GM18870 (cell line): ENCODE data around the gene AKR1B1.

Source experiments
- ATAC-seq: cut with Tn5 transposase; IDR thresholded peaks from one replicate; pipeline ENCODE4 v1.9.1; 2021; ENCODE audit warnings: moderate library complexity; ENCODE audit not compliant: unreplicated experiment

AKR1B1 gene

DNA sequence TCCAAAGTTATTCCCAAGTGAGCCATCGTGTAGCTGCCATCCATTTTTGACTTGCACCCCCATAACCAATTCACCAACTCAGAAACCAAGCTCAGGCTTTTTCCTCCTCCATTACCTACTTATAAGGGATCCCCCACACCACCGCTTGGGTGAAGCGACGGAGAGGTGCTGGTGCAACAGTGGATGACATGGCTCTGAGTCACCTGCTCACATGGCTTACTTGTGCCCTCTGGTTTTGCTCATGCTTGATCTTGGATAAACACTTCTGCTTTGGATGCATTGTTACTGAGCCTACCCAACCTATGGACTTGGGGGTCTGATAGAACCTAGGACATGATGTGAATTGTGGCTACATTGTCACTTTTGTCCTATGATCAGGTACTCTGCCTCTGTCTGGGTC is 12.0 kb upstream of the AKR1B1 start:
- no peak for ATAC-seq

DNA sequence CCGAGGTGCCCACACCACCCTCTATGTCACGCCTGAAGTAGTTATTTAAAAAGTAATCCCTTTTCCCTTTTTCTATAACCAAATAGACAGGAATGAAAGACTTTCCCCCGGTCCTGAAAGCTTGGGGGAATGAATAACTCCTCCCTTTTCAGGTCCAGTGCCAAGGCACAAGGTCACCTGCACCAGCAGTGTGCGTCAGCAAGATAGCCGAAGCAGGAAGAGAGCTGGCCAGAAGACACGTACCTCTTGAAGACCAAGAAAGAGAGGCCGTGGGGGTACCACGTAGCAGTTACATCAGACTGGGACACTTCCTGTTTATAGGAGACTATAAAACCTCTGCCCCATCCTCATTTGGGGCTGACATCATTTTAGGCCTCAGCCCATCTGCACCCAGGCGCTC is 10.7 kb upstream of the AKR1B1 start:
- no peak for ATAC-seq

DNA sequence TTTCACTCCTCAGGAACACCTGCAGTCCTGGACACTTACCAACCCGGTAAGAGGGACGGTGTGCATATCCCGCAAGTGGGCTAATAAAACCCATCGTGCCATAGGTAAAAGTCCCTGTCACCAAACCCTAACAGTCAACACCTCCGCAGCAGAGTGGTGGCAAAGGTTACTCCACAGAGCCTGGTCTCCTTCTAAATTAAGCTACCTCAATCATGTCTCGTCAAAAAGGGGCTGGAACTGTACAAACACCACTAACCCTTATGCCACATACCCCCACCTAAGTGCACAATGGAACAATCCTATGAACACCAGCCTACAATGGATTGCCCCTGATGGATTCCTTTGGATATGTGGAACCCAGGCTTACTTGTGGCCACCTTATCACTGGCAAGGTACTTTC is 9.6 kb upstream of the AKR1B1 start:
- no peak for ATAC-seq

DNA sequence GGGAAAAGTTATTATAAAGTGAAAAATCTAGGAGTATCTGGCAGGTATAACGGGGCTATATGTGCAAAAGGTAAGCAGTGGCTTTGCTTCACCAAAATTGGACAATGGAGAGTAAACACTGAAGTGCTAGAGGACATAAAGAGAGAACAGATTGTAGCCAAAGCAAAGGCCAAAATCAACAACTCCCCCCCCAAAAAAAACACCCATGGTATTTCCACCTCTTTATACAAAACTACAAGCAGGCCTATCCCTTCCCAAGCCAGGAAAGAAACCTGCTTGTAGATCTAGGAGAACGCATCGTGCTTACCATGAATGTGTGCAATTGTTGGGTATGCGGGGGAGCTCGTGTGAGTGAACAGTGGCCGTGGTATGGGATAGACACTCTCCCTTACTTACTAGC is 9.2 kb upstream of the AKR1B1 start:
- no peak for ATAC-seq

DNA sequence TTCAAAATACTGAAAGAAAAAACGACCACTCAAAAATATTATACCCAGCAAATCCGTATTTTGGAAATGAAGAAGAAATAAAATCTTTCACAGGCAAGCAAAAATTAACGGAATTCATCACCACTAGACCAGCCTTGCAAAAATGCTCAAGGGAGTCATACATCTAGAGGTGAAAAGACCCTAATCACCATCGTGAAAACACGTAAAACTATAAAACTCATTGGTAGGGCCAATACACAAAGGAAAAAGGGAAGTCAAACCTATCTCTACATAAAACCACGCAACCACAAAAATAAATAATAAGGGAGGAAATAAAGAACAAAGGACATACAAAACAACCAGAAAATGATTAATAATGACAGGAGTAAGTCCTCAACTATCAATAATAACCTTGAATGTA is 6.6 kb upstream of the AKR1B1 start:
- no peak for ATAC-seq

DNA sequence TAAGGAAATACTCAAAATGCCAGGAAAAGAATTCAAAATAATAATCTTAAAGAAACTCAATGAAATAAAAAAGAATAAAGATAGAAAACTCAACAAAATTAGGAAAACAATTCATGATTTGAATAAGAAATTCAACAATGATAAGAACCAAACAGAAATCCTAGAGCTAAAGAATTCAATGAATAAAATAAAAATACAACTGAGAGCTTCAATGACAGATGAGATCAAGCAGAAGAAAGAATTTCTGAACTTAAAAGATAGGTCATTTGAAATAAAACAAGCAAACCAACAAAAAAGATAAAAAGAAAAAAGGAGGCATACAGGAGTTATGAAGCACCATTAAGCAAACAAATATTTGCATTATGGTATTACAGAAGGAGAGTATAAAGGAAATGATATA is 5.6 kb upstream of the AKR1B1 start:
- ATAC-seq: no peak

DNA sequence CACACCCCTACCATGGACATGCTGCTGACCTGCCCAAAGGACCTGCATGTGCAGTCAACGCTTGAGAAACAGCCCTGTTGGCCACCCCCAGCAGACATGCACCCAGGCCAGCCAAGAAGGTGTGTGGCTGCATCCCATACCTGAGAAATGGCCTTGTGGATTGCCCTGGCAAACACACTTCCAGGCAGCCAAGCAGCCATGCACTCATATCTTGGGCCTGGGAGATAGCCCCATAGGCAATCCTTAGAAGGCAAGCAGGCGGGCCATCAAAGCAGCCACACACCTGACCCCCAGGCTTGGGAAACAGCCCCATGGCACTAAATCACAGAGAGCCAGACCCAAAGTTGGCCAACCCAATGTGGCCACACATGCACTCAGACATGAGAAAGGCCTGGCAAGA is 4.9 kb upstream of the AKR1B1 start:
- no peak for ATAC-seq

DNA sequence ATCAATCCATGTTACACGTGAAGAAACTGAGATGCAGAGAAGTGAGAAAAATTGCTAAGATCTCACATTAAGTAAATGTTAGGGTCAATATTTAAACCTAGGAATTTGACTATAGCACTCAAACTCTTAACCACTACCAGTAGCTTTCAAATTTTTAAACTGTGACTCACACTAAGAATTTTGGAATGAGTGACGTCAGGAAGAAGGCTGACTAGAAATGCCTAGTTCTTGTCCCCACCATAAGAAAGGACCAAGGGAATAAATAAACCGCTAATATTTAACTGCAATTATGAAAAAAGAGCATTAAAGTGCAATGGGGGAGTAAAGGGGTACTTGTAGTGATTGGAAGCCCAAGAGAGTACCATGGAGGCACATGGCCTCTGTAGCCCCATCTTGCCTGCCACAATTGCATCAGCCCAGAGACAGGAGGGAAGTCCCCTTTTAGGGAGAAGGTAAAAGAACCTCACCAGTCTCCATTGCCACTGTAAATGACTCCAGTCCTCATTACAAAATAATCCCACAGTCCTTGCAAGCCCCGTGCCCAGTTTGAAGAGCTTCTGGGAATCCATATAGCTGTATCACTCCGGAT is 3.5 kb upstream of the AKR1B1 start:
- no peak for ATAC-seq

DNA sequence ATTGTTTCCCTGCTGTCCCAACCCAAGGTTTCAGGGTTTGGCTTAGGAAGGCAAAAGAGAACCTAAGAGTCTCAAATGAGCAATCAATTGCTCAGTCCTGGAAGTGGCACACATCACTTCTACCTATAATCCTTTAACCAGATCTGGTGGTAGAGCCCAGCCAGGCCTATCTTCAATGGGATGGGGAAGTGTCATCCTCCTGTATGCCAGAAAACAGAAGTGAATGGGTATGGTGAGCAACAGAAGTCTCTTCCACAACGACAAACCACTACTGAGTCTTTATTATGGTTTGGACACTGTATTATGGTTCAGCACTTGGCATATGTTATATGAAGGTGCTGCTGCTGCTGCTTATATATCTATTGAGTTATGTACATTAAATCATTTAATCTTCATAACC is 3.0 kb upstream of the AKR1B1 start:
- ATAC-seq: no peak

DNA sequence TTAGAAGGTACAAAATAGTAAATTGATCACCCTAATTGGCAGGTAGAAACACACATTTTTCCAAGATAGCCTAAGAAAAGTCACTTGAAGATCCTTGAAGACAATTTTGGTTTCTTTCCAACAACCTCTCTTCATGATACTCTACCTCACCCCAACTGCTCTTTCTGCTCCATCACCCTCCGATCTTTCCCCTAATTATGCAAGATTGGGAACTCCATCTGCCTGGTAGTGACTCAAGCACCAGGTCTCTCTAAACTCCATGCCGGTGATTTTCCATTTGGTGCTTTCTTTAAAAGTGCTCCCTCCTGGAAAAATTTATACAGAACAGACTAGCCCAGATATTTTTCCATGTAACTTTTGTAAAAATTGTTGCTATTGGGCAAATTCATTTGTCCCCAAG is 1.1 kb upstream of the AKR1B1 start:
- no peak for ATAC-seq

DNA sequence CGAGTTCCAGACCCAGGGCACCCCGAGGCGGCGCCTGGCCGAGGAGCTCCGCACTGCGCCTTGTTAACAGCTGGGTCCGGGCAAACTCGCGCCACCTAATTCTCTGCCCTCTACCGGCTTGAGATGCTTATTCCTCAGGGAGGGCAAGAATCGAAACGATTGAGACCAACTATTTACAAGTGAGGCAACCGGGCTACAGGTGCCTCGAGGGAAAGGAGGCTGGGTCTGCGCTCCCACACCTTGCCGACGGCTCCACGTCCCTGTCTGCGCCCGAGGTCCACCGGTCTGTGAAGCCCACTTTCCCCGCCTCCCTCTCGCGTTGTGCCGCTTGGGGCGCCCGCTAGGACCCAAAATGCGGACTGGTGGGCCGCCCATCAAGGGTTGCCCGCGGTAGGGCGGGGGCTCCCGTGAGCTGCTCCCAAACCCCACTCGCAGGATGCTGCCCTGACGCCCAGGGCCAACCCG is 527 bp downstream of the AKR1B1 start:
- ATAC-seq: peak; percentile 31

DNA sequence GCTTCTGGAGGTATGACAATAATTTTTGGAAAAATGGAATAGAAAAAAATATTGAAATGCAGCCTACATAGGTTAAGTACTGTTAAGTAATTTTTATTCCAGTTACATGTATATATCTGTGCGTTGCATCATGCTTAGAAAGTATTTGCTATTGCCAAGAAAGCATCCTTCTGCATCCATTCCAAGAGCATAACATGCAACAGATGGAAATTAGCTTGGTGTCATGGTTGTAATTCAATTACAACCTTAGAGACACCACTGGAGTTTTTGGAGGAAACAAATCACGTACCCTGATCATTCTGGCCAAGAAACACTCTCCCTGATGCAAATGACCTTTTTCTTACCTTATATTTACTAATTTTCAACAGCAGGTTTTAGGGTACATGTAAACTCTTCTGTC is 1.7 kb downstream of the AKR1B1 start:
- no peak for ATAC-seq

DNA sequence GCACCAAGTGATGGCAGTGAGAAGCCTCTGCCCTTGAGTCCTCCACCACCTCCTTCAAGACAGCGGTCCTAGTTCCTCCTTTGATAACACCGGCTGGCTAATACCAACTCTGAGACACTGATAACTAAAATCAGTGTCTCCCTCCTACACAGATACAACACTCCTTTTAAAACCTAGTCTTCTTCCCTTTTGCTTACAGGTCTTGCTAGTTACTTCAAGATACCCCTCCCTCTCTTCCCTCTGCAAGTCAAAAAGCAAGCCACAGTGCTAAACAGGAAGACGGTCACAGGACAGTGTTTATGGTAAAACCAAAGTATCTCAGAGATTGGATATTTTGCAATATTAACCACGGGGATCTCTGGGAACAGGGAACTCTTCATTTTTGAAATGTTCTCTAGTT is 4.6 kb downstream of the AKR1B1 start:
- ATAC-seq: no peak

DNA sequence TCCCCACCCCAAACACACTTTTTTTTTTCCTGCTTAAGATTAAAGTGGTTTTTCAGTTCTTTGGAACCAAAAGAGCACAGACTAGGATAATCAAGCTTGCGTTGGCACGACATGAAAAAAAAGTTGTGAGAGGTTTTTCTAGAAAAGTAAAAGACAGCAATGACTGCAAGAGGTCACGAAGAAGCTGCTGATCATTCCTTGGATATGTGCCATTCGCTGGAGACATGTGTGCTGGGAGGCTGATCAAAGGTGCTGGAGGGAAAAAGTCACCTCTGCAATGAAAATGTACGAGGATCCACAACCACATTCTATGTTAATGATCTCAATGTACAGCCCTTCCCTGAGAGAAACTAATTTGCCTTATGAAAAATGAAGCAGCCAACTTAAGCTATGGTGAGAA is 5.4 kb downstream of the AKR1B1 start:
- ATAC-seq: no peak

DNA sequence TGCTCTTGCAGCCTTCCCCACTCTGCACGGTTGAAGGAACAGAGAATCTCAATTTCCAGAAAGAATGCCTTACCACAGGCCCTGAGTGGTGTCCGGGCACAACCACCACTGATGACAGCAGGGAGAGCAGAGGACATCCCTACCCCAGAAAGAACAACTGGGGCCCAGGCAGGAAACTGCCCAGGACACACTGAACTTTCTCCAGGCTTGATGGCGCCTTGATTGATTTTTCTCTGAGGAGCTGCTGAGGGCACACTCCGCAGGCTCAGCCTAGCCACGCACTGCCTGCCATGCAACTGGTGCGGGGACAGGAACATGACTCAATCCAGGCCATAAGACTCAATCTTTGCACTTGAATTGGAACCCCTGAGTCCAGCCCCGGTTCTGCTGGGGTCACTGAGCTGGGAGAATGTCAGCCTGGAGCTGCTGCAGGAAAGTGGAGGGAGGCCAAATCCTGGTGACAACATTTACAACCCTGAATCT is 5.9 kb downstream of the AKR1B1 start:
- no peak for ATAC-seq

DNA sequence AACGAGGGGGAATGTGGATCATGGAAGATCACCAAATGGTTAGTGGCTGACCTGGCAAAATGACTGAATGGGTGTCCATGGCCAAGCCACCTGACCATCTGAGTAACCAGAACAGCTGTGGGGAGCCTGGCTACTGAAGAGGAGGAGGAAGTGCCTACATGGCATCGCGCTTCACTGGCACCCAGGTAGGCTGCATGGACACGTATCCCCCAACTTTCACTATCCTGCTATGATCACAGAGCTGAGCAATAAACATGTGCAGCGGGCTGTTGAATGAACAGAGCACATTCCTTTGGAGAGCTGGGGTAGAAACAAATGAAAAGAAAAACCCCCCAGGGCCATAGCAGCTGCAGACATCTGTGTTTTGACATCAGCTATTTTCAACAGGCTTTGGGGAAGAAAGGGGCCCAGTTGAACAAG is 6.5 kb downstream of the AKR1B1 start:
- no peak for ATAC-seq

DNA sequence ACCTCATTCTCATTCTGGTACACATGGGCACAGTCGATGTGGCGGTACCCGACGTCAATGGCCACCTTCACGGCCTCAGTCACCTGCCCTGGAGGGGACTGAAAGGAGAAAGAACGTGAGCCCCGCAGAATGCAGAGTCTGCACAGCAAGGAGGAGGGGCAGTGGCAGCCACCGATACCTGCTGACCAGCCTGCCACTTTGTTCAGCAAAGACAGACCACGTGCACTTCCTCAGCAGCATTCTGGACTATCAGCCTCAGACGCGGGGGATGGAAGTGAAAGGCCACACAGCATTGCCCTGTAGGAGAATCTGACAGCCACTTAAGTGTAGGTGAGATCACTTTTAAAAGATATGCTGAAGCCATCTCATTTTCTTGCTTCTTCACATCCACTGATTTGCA is 7.2 kb downstream of the AKR1B1 start:
- ATAC-seq: no peak

DNA sequence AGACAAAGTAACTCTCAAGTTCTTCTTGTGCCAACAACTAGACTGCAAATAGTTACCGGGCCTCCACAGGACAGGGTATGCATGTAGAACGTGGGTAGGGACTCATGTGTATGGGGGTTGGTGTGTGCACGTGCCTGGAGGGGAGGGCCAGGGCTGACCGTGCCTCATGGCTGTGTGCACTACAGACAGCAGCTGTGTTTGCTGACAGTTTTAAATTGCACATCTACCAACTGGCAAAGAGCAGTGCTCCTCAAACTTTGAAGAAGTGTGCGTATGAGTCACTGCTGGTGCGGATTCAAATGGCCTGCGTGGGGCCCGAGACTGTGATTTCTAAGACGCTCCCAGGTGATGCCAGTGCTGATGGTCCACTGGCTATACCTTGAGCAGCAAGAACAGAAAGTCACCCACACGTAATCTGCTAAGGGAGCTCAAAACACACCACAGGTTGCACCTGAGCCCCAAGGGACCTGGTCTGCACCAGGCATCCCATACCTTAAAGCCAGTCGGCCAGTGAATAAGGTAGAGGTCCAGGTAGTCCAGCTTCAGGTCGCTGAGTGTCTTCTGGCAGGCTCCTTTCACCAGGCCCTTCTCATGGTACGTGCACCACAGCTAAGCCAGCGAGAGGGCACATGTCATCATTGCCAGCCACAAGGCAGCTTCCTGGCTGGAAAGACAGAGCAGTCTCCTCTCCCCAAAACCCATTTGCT is 8.5 kb downstream of the AKR1B1 start:
- ATAC-seq: no peak

DNA sequence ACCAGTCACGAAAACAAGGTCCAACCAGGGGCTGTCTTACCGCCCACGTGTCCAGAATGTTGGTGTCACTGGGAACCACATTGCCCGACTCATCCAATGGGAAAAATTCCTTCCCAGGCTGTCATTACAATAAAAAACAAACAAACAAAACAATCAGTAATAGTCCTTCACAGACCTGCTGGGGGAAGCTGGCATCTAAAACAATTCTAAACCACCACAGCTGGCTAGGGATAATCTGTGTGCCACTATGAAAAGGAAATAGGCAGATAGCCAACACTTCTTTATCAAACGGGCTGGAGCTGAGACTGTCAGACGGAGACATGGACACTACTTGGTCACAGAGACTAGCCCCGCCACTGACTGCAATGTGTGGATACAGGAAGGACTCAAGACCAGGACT is 9.2 kb downstream of the AKR1B1 start:
- ATAC-seq: no peak

DNA sequence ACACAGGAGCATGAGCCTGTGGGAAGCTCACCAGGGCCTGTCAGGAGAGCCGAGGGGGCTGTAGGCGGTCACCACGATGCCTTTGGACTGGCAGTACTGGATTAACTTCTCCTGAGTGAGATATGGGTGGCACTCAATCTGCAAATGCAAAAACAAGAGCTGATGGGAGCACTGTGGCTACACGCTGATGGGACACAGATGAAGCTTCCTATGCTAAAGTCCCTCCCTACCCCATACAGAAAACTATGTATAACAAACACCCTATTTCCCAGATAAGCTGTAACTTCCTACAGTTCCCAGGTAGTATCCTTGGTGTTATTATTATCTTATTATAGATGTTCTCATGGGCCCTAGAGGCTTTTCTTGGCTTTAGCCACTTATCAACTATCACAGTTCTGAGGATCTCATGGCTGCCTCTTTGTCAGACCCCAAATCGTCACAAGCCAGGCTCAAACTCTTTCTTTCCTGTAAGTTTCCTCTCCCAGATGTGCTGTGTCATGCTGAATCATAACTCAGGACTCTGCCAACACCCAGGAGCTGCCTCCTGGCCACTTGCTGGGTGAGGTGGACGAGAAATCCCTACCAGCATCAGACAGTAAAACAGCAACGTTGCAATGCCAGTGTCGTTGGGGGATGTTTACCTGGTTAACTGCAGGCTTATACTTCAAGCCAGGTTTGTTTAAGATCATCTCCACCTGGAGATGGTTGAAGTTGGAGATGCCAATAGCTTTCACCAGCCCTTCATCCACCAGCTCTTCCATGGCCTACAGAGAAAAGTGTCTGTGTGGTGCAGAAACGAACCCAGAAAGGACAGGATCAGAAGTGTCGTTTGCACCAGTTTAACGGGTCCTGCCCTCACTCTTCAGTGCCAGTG is 10.3 kb downstream of the AKR1B1 start:
- no peak for ATAC-seq

DNA sequence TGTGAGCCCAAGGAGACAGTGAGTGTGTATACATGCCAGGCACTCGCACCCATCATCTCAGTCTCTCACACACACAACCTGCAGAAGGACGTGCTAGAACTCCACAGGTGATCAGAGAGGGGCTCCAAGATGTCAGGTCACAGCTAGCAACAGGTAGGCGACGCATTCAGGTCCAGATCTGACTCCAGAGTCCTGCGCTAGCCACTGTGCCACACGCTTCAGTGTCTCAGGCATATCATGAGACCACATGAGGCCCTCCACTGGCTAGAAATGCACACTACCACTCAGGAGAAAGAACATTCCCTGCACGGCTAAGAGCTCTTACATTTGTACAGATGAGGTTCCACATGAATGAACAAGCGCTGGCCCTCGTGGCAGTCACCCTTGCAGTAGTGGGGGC is 11.5 kb downstream of the AKR1B1 start:
- ATAC-seq: no peak

DNA sequence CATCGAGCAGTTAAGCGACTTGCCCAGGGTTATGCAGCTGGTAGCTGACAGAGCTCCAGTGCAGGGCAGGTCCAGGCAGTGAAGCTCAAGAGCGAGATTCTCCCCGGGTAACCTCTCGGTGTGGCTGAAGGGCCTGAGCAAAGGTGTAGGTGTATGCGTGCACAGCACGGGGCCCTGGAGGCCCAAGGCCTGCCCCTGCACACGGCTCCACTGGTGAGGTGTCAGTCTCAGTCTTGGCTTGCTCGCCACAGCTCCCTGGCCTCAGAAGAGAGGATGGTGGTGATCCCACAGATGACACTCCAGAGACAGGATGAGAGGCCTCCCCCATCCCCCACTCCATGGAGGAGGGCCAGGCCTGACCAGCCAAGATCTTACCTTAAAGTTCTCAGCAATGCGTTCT is 12.0 kb downstream of the AKR1B1 start:
- no peak for ATAC-seq
